IMR-90 (cell line): ENCODE data around the gene TAS2R38. TPM values are rescaled to one million over a fixed set of nuclear protein-coding genes. Genes with fewer than 3 reads are reported as not detected.

Source experiments
- ATAC-seq: fragments of 200-7000 bp; cut with Tn5 transposase; 2 replicates; pipeline ENCODE4 v1.9.1; 2020; ENCODE audit warnings: low read depth, mild to moderate bottlenecking, moderate library complexity
- BruUV-seq: library from RNA; stranded (reverse); fragments of 400-500 nt; replicated peaks from 2 replicates; lab custom pipeline; 2021; lab: Mats Ljungman, UMichigan
- CTCF ChIA-PET: fragments of 300-600 bp; formaldehyde crosslinking; extraction: SDS; loops from one replicate; lab custom pipeline; 2021; ENCODE audit warnings: antibody characterized with exemption; lab: Yijun Ruan, JAX
- POLR2A ChIA-PET: fragments of 300-600 bp; sonication (Branson Sonifier 250); formaldehyde crosslinking; loops from one replicate; lab custom pipeline; 2022; ENCODE audit warnings: antibody characterized with exemption; ENCODE audit not compliant: unreplicated experiment; lab: Charles Lee
- DNase-seq: peaks from one replicate; pipeline ENCODE4 v3.0.0; 2013
- H2AFZ ChIP-seq: replicated peaks from 2 replicates; pipeline ENCODE3; 2013; ENCODE audit warnings: low read length, mild to moderate bottlenecking; ENCODE audit not compliant: poor library complexity
- H2AK5ac ChIP-seq: 2 replicates; pipeline ENCODE4 v1.6.1; 2013; ENCODE audit warnings: low read depth, low read length, inconsistent platforms
- H2AK9ac ChIP-seq: replicated peaks from 2 replicates; pipeline ENCODE3; 2013; ENCODE audit warnings: mild to moderate bottlenecking, low read depth, low read length, moderate library complexity; ENCODE audit not compliant: poor library complexity
- H2BK120ac ChIP-seq: 2 replicates; pipeline ENCODE4 v1.6.1; 2013; ENCODE audit warnings: low read depth, low read length, inconsistent platforms
- H2BK15ac ChIP-seq: 3 replicates; pipeline ENCODE4 v1.6.1; 2013; ENCODE audit warnings: low read depth, low read length, inconsistent platforms
- H2BK20ac ChIP-seq: 2 replicates; pipeline ENCODE4 v1.6.1; 2013; ENCODE audit warnings: low read depth, mild to moderate bottlenecking, inconsistent platforms, low read length, moderate library complexity
- H2BK5ac ChIP-seq: 2 replicates; pipeline ENCODE4 v1.6.1; 2013; ENCODE audit warnings: mild to moderate bottlenecking, low read depth, low read length, inconsistent platforms; ENCODE audit not compliant: poor library complexity, severe bottlenecking
- H3K14ac ChIP-seq: replicated peaks from 2 replicates; pipeline ENCODE4 v1.6.1; 2013; ENCODE audit warnings: low read depth, low read length, inconsistent platforms
- H3K18ac ChIP-seq: 2 replicates; pipeline ENCODE4 v1.6.1; 2013; ENCODE audit warnings: low read depth, low read length, control low read depth
- H3K23ac ChIP-seq: 2 replicates; pipeline ENCODE4 v1.6.1; 2013; ENCODE audit warnings: low read depth, low read length, inconsistent platforms
- H3K27ac ChIP-seq: 2 replicates; pipeline ENCODE4 v1.5.1; 2013; ENCODE audit warnings: mild to moderate bottlenecking, control low read depth, low read length; ENCODE audit not compliant: insufficient read depth
- H3K27me3 ChIP-seq: 2 replicates; pipeline ENCODE4 v1.6.1; 2013; ENCODE audit warnings: low read length; ENCODE audit not compliant: control insufficient read depth, insufficient read depth
- H3K36me3 ChIP-seq: 2 replicates; pipeline ENCODE4 v1.6.1; 2013; ENCODE audit warnings: low read length, mixed read lengths; ENCODE audit not compliant: control insufficient read depth, insufficient read depth
- H3K4ac ChIP-seq: 2 replicates; pipeline ENCODE4 v1.6.1; 2013; ENCODE audit warnings: low read depth, low read length, inconsistent platforms
- H3K4me1 ChIP-seq: 2 replicates; pipeline ENCODE4 v1.6.1; 2013; ENCODE audit warnings: low read length, mixed read lengths; ENCODE audit not compliant: control insufficient read depth, insufficient read depth
- H3K4me2 ChIP-seq: 2 replicates; pipeline ENCODE4 v1.6.1; 2013; ENCODE audit warnings: low read depth, mild to moderate bottlenecking, control low read depth, low read length, moderate library complexity
- H3K4me3 ChIP-seq: 2 replicates; pipeline ENCODE4 v1.5.1; 2013; ENCODE audit warnings: low read depth, mild to moderate bottlenecking, control low read depth, low read length, moderate library complexity; ENCODE audit not compliant: insufficient read depth
- H3K56ac ChIP-seq: 2 replicates; pipeline ENCODE4 v1.6.1; 2013; ENCODE audit warnings: low read length, inconsistent platforms; ENCODE audit not compliant: insufficient read depth; ENCODE audit errors: extremely low read depth
- H3K79me1 ChIP-seq, 2 experiments: 2 replicates each; pipeline ENCODE4 v1.6.1; 2013; ENCODE audit warnings: low read length in 2 of 2, inconsistent platforms in 1 of 2, low read depth in 1 of 2
- H3K9ac ChIP-seq: 2 replicates; pipeline ENCODE4 v1.6.1; 2013; ENCODE audit warnings: low read depth, low read length, control low read depth
- H3K9me1 ChIP-seq: 2 replicates; pipeline ENCODE4 v1.6.1; 2013; ENCODE audit warnings: low read length, inconsistent platforms; ENCODE audit not compliant: insufficient read depth
- H3K9me3 ChIP-seq: 2 replicates; pipeline ENCODE4 v1.6.1; 2013; ENCODE audit warnings: low read length; ENCODE audit not compliant: control insufficient read depth, insufficient read depth
- H4K20me1 ChIP-seq: 2 replicates; pipeline ENCODE4 v1.6.1; 2013; ENCODE audit warnings: low read length, inconsistent platforms; ENCODE audit not compliant: insufficient read depth
- H4K5ac ChIP-seq: 2 replicates; pipeline ENCODE4 v1.6.1; 2013; ENCODE audit warnings: mild to moderate bottlenecking, low read depth, low read length, control low read depth
- H4K8ac ChIP-seq, 2 experiments: 2 replicates each; pipeline ENCODE4 v1.6.1; 2013; ENCODE audit warnings: low read depth in 2 of 2, low read length in 2 of 2, control low read depth in 1 of 2, inconsistent platforms in 1 of 2
- H4K91ac ChIP-seq: 2 replicates; pipeline ENCODE4 v1.6.1; 2013; ENCODE audit warnings: low read depth, low read length, inconsistent platforms; ENCODE audit not compliant: insufficient read depth
- BHLHE40 ChIP-seq: fragments of 150-350 bp; IDR thresholded peaks from 2 replicates; pipeline ENCODE4 v1.6.1; 2016; ENCODE audit warnings: mild to moderate bottlenecking, low read depth, low read length
- CEBPB ChIP-seq: IDR thresholded peaks from 2 replicates; pipeline ENCODE4 v1.6.1; 2012; ENCODE audit warnings: low read depth, low read length, improper control_type of control experiment
- CHD1 ChIP-seq: IDR thresholded peaks from 2 replicates; pipeline ENCODE4 v1.6.1; 2012; ENCODE audit warnings: low read depth, low read length, improper control_type of control experiment
- FOS ChIP-seq: fragments of 150-350 bp; IDR thresholded peaks from 2 replicates; pipeline ENCODE4 v1.6.1; 2016; ENCODE audit warnings: low read depth, low read length
- MAZ ChIP-seq: IDR thresholded peaks from 2 replicates; pipeline ENCODE4 v1.6.1; 2012; ENCODE audit warnings: low read depth, mild to moderate bottlenecking, low read length, improper control_type of control experiment, moderate library complexity, borderline replicate concordance
- MXI1 ChIP-seq: IDR thresholded peaks from 2 replicates; pipeline ENCODE4 v1.6.1; 2012; ENCODE audit warnings: low read depth, mild to moderate bottlenecking, low read length, moderate library complexity, borderline replicate concordance
- NFE2L2 ChIP-seq: fragments of 150-350 bp; IDR thresholded peaks from 2 replicates; pipeline ENCODE4 v1.6.1; 2016; ENCODE audit warnings: low read depth, mild to moderate bottlenecking, low read length
- POLR2A ChIP-seq: IDR thresholded peaks from 2 replicates; pipeline ENCODE4 v1.6.1; 2012; ENCODE audit warnings: mild to moderate bottlenecking, low read depth, low read length
- RAD21 ChIP-seq: IDR thresholded peaks from 2 replicates; pipeline ENCODE4 v1.6.1; 2012; ENCODE audit warnings: low read length, improper control_type of control experiment
- RCOR1 ChIP-seq: IDR thresholded peaks from 2 replicates; pipeline ENCODE4 v1.6.1; 2012; ENCODE audit warnings: mild to moderate bottlenecking, low read length, improper control_type of control experiment; ENCODE audit not compliant: insufficient replicate concordance
- RFX5 ChIP-seq: IDR thresholded peaks from 2 replicates; pipeline ENCODE4 v1.8.0; 2012; ENCODE audit warnings: low read depth, mild to moderate bottlenecking, low read length, moderate library complexity
- SMC3 ChIP-seq: fragments of 150-350 bp; IDR thresholded peaks from 2 replicates; pipeline ENCODE4 v1.6.1; 2016; ENCODE audit warnings: low read depth, mild to moderate bottlenecking, antibody characterized with exemption, low read length, moderate library complexity
- WGBS, 2 experiments: methylation state at CpG; one replicate each; pipeline versions ENCODE4 v1.1.5 to v1.1.7; 2013; ENCODE audit warnings: missing lambda C conversion rate in 2 of 2; ENCODE audit not compliant: insufficient read length in 1 of 2; ENCODE audit errors: extremely low coverage in 2 of 2; 5-methylcytosine and 5-hydroxymethylcytosine counted together
- dilution Hi-C: fragments of 300-500 bp; cut with HindIII; formaldehyde crosslinking; loops from one replicate; pipeline ENCODE4 v1.14.3; 2018; ENCODE audit warnings: low sequenced_read_pairs; ENCODE audit not compliant: unreplicated experiment
- in situ Hi-C: fragments of 300-500 bp; cut with MboI; formaldehyde crosslinking; loops from 3 replicates; pipeline ENCODE4 v1.14.3; 2019; ENCODE audit warnings: low sequenced_read_pairs, inconsistent platforms, mixed read lengths
- intact Hi-C: fragments of 100-400 bp; cut with micrococcal nuclease; formaldehyde crosslinking; loops from 2 replicates; pipeline ENCODE4 v1.10.0; 2022
- polyA plus RNA-seq, 3 experiments: library from polyadenylated mRNA; depleted of rRNA; stranded (reverse); fragments of >200 nt; gene quantifications; 2 replicates each; pipeline ENCODE4 v1.2.3, GENCODE V29; 2012; ENCODE audit warnings: low replicate concordance in 1 of 3
- total RNA-seq: library from RNA; depleted of rRNA; stranded (reverse); fragments of >200 nt; gene quantifications from 2 replicates; pipeline ENCODE4 v1.2.3, GENCODE V29; 2012
- TF ChIP-seq, protein P1 (sequence below): fragments of 150-350 bp; IDR thresholded peaks from 2 replicates; pipeline ENCODE4 v1.6.1; 2017; ENCODE audit warnings: mild to moderate bottlenecking, antibody characterized with exemption, low read length, low read depth
- TF ChIP-seq, protein P2 (sequence below): fragments of 150-350 bp; IDR thresholded peaks from 2 replicates; pipeline ENCODE4 v1.6.1; 2016; ENCODE audit warnings: low read depth, mild to moderate bottlenecking, low read length, moderate library complexity, borderline replicate concordance
- TF ChIP-seq, protein P3 (sequence below): conservative IDR thresholded peaks from 2 replicates; pipeline ENCODE4 v1.5.1; 2012; ENCODE audit warnings: mild to moderate bottlenecking, low read depth, low read length, improper control_type of control experiment

Gene TAS2R38
- total and polyA plus RNA-seq, 2 of the 4 experiments (the other 2 are of a cell fraction), result not detected

DNA sequence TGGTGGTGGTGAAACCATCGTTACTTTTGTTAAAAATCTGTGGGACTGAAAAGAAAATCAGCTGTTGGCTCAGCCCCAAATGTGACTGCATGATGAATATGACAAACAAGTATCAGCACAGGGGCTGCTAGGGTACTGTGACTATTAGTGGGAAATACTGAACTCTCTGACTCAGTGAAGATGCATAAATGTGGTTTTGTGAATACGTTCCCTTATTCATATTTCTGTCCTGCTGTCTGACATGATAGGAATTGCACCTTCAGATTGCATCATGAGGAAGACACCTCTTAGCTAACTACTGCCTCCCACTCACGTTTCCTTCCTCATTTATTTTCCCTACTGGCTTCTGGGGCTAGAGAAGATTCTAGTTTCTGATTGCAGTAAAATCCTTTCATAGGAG, 28.2 kb downstream of the TAS2R38 start:
- Histone ChIP-seq H3K4me3 (no peak overlapping the region), H4K5ac (no peak overlapping the region), H3K23ac (no peak overlapping the region), H4K8ac (no peak overlapping the region), H3K27me3 (no peaks in the 10 kb centered on the region), H2BK20ac (no peak overlapping the region), H2BK15ac (no peak overlapping the region), H4K20me1 (no peaks in the 10 kb centered on the region), H3K4me2 (no peak overlapping the region), H2AK9ac (no peak overlapping the region), H2AFZ (no peak overlapping the region), H3K79me1 (no peaks in the 10 kb centered on the region), H2BK5ac (no peak overlapping the region), H3K4ac (no peak overlapping the region), H3K56ac (no peak overlapping the region), H2BK120ac (no peak overlapping the region), H4K91ac (no peak overlapping the region), H3K4me1 (no peaks in the 10 kb centered on the region), H3K9me1 (no peaks in the 10 kb centered on the region), H3K36me3 (no peaks in the 10 kb centered on the region), H2AK5ac (no peak overlapping the region), H3K18ac (no peak overlapping the region), H3K9ac (no peak overlapping the region), H3K14ac (no peak overlapping the region), H3K9me3 (peaks cover 9% of the 10 kb centered on the region), H3K27ac (no peak overlapping the region)
- DNase-seq, result no peak
- WGBS, 2 experiments, result no CpG with 5 or more reads among the region's 3 CpGs
- TF ChIP-seq, protein P1, sequence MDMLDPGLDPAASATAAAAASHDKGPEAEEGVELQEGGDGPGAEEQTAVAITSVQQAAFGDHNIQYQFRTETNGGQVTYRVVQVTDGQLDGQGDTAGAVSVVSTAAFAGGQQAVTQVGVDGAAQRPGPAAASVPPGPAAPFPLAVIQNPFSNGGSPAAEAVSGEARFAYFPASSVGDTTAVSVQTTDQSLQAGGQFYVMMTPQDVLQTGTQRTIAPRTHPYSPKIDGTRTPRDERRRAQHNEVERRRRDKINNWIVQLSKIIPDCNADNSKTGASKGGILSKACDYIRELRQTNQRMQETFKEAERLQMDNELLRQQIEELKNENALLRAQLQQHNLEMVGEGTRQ, result no peak
- no peak for TF ChIP-seq BHLHE40
- no peak for TF ChIP-seq MAZ
- TF ChIP-seq NFE2L2, result no peak
- TF ChIP-seq, protein P2, sequence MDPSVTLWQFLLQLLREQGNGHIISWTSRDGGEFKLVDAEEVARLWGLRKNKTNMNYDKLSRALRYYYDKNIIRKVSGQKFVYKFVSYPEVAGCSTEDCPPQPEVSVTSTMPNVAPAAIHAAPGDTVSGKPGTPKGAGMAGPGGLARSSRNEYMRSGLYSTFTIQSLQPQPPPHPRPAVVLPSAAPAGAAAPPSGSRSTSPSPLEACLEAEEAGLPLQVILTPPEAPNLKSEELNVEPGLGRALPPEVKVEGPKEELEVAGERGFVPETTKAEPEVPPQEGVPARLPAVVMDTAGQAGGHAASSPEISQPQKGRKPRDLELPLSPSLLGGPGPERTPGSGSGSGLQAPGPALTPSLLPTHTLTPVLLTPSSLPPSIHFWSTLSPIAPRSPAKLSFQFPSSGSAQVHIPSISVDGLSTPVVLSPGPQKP, result no peak
- TF ChIP-seq RCOR1, result no peak
- TF ChIP-seq RAD21, result no peak
- TF ChIP-seq MXI1, result no peak
- TF ChIP-seq RFX5, result no peak
- TF ChIP-seq, protein P3, sequence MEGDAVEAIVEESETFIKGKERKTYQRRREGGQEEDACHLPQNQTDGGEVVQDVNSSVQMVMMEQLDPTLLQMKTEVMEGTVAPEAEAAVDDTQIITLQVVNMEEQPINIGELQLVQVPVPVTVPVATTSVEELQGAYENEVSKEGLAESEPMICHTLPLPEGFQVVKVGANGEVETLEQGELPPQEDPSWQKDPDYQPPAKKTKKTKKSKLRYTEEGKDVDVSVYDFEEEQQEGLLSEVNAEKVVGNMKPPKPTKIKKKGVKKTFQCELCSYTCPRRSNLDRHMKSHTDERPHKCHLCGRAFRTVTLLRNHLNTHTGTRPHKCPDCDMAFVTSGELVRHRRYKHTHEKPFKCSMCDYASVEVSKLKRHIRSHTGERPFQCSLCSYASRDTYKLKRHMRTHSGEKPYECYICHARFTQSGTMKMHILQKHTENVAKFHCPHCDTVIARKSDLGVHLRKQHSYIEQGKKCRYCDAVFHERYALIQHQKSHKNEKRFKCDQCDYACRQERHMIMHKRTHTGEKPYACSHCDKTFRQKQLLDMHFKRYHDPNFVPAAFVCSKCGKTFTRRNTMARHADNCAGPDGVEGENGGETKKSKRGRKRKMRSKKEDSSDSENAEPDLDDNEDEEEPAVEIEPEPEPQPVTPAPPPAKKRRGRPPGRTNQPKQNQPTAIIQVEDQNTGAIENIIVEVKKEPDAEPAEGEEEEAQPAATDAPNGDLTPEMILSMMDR, result no peak
- no peak for TF ChIP-seq CEBPB
- TF ChIP-seq SMC3, result no peak
- no peak for TF ChIP-seq POLR2A
- no peak for TF ChIP-seq FOS
- no peak for TF ChIP-seq CHD1
- in situ Hi-C loops, result no loop called here
- ChIA-PET CTCF (no interaction called here), POLR2A (no interaction called here)
- intact Hi-C loops, result no loop called here
- no peak for ATAC-seq
- dilution Hi-C loops, result no loop called here
- no TSS peak for BruUV-seq
